ENCODE measurements around the gene HUS1. TPM values are rescaled to one million over a fixed set of nuclear protein-coding genes. Genes with fewer than 3 reads are reported as not detected.

Gene HUS1
- polyA plus RNA-seq, 2 of the 4 experiments (the other 2 are of a cell fraction): 18.0 to 39.8 TPM

DNA sequence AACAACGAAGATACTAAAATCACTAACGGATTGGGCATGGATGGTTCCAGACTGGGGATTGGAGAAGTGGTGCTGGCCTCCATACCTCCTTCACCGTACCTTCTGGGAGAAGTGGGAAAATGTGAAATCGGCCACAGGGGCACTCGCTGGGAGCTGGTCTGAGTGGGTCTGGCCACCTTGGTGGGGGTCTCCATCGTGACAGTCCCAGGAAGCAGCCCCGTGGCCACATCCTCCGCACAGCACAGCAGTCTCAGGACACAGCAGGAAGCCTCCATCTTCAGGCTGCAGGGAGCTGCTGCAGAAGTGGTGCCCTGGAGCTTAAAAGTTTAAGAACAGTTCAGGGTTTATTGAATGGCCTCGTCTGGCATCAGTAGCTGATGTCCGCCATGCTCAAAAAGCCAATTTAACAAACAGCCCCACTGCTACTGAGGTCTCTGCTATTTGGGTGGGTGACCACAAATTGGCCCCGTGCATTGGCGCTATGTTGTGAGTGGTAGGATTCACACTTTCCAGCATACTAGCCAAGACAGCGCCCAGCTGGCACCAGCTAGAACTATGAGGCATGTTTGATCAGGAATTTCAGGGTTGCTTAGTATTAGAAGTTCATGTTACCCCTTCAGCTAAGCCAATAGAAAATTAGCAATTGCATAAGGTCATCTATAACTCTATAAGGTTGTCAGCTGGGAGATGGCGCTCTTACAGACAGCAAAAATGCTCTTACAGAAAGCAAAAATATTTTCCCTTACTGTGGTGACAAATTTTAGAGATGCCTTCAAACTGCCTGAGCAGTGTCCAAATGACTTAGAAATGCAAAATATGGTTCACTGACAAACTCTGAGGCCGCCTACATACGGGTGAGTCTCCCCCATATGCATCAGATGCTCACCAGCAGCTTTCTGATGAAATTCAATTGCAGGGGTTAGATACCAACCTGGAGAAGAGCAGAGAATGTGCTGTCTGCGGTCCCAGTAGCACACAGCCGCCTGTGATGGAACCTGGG is 48.1 kb downstream of the HUS1 start:
- no peak overlapping the region for H3K4me2 ChIP-seq
- ChIA-PET CTCF (interaction anchor here (1.2 to 9.9 kb wide), 6 partner anchors 9 to 665 kb away, joined by 3 to 66 read pairs (median 6); no protein-coding TSS in a partner anchor), POLR2A (no interaction called here)
- DNase-seq (ENCODE audit: low read depth in 1 of 2, low spot score in 1 of 2) (no peak), ATAC-seq (no peak), FAIRE-seq (no peak)
- TF ChIP-seq SMC3 (IDR thresholded peaks at IDR 0.05): no peak
- TF ChIP-seq GATA3 (IDR thresholded peaks at IDR 0.05; ENCODE audit: borderline replicate concordance): no peak
- no peak for TF ChIP-seq JUNB (IDR thresholded peaks at IDR 0.05)
- no peak for TF ChIP-seq RNF2 (IDR thresholded peaks at IDR 0.05; ENCODE audit: borderline replicate concordance, low read depth)
- no peak for TF ChIP-seq CHD4 (IDR thresholded peaks at IDR 0.05; ENCODE audit: borderline replicate concordance)
- TF ChIP-seq, protein P1, sequence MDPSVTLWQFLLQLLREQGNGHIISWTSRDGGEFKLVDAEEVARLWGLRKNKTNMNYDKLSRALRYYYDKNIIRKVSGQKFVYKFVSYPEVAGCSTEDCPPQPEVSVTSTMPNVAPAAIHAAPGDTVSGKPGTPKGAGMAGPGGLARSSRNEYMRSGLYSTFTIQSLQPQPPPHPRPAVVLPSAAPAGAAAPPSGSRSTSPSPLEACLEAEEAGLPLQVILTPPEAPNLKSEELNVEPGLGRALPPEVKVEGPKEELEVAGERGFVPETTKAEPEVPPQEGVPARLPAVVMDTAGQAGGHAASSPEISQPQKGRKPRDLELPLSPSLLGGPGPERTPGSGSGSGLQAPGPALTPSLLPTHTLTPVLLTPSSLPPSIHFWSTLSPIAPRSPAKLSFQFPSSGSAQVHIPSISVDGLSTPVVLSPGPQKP (IDR thresholded peaks at IDR 0.05; ENCODE audit: low read depth, low read length): no peak
- TF ChIP-seq HOXB13 (CRISPR knock-in tag; IDR thresholded peaks at IDR 0.05; ENCODE audit: low read depth): no peak
- no peaks in the 10 kb centered on the region for H3K9me3 ChIP-seq
- no peak overlapping the region for H3K27ac ChIP-seq
- no peak overlapping the region for H3K4me3 ChIP-seq
- WGBS (ENCODE audit: missing lambda C conversion rate): 82% methylated on average over 18 of the region's 18 CpGs
- no peaks in the 10 kb centered on the region for H3K4me1 ChIP-seq

DNA sequence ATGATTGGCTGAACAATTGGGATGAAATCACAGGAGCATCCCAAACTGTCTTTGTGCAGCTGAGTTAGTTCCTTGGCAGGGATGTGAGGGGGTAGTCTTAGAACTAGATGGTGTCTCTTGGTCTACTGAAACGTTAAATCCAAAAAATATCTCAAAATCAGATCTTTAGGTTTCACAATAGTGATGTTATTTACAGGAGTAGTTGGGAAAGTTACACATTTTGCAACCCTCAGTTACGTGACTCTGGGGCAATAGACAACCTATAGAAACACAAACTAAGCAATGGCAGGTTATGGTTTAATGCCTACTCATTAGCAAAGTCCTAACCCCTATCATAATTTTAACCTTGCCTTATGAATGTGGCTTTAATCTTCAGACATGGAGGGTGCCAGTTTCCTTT is 55.1 kb downstream of the HUS1 start:
- Histone ChIP-seq H3K4me3 (no peak overlapping the region), H3K4me1 (no peaks in the 10 kb centered on the region), H3K27ac (no peak overlapping the region), H3K9me3 (no peaks in the 10 kb centered on the region), H3K4me2 (no peak overlapping the region)
- no peak for DNase-seq (ENCODE audit: low read depth in 1 of 2, low spot score in 1 of 2)
- ATAC-seq: no peak
- CTCF ChIA-PET: no interaction called here
- TF ChIP-seq MAFK (IDR thresholded peaks at IDR 0.05; ENCODE audit: partially characterized antibody): no peak
- TF ChIP-seq MYC (IDR thresholded peaks at IDR 0.05; ENCODE audit: borderline replicate concordance, low read length): no peak
- TF ChIP-seq RNF2 (IDR thresholded peaks at IDR 0.05; ENCODE audit: borderline replicate concordance, low read depth): no peak
- TF ChIP-seq HOXA7 (CRISPR knock-in tag; IDR thresholded peaks at IDR 0.05): no peak
- TF ChIP-seq, protein P2, sequence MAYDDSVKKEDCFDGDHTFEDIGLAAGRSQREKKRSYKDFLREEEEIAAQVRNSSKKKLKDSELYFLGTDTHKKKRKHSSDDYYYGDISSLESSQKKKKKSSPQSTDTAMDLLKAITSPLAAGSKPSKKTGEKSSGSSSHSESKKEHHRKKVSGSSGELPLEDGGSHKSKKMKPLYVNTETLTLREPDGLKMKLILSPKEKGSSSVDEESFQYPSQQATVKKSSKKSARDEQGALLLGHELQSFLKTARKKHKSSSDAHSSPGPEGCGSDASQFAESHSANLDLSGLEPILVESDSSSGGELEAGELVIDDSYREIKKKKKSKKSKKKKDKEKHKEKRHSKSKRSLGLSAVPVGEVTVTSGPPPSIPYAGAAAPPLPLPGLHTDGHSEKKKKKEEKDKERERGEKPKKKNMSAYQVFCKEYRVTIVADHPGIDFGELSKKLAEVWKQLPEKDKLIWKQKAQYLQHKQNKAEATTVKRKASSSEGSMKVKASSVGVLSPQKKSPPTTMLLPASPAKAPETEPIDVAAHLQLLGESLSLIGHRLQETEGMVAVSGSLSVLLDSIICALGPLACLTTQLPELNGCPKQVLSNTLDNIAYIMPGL (CRISPR knock-in tag; IDR thresholded peaks at IDR 0.05; ENCODE audit: borderline replicate concordance): no peak
- TF ChIP-seq, protein P1 (IDR thresholded peaks at IDR 0.05; ENCODE audit: low read depth, low read length): no peak
- TF ChIP-seq JUNB (IDR thresholded peaks at IDR 0.05): no peak
- TF ChIP-seq EHF (CRISPR knock-in tag; IDR thresholded peaks at IDR 0.05): no peak
- TF ChIP-seq, protein P3, sequence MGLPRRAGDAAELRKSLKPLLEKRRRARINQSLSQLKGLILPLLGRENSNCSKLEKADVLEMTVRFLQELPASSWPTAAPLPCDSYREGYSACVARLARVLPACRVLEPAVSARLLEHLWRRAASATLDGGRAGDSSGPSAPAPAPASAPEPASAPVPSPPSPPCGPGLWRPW (IDR thresholded peaks at IDR 0.05): no peak
- no peak for TF ChIP-seq FOSB (CRISPR knock-in tag; IDR thresholded peaks at IDR 0.05)
- TF ChIP-seq, protein P4, sequence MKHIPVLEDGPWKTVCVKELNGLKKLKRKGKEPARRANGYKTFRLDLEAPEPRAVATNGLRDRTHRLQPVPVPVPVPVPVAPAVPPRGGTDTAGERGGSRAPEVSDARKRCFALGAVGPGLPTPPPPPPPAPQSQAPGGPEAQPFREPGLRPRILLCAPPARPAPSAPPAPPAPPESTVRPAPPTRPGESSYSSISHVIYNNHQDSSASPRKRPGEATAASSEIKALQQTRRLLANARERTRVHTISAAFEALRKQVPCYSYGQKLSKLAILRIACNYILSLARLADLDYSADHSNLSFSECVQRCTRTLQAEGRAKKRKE (CRISPR knock-in tag; IDR thresholded peaks at IDR 0.05; ENCODE audit: low read depth): no peak
- TF ChIP-seq KDM1A (IDR thresholded peaks at IDR 0.05; ENCODE audit: low read depth): no peak
- TF ChIP-seq ESRRA (IDR thresholded peaks at IDR 0.05; ENCODE audit: borderline replicate concordance, low read length): no peak
- no peak for TF ChIP-seq HDAC2 (IDR thresholded peaks at IDR 0.05)
- TF ChIP-seq TFCP2L1 (CRISPR knock-in tag; IDR thresholded peaks at IDR 0.05): no peak
- no peak for FAIRE-seq
- WGBS (ENCODE audit: missing lambda C conversion rate): 60% methylated on average over 2 of the region's 2 CpGs
- POLR2A ChIA-PET: no interaction called here

Data from A549 (cell line).